NCI-H2107 treated with DMSO at 0.1 percent for 48 hours (cell line): ENCODE results near the gene LSM3.
"Not testable (repeated sequence)": the region's sequence is repeated elsewhere in the genome, so short reads cannot be mapped to it uniquely, and the experiment has no call there.

Experiments used
- DNase-seq: peaks from one replicate; lab custom pipeline; 2025; ENCODE audit not compliant: unreplicated experiment; lab: John Stamatoyannopoulos, UW

The LSM3 gene

DNA sequence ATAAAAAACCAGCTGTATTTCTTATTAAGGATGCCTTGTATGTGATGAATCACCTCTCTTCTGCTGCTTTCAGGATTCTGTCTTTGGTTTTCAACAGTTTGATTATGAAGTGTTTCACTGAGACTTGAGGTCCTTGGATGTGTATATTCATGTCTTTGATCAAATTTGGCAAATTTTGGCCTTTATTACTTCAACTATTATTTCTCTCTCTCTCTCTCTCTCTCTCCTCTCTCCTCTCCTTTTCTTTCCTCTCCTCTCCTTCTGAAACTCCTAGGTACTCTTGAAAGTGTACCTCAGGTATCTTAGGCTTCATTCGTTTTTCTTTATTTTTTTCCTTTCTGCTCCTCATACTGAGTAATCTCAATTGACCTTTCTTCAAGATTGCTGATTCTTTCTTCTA, 43.3 kb downstream of the LSM3 start:
- DNase-seq, result no peak

DNA sequence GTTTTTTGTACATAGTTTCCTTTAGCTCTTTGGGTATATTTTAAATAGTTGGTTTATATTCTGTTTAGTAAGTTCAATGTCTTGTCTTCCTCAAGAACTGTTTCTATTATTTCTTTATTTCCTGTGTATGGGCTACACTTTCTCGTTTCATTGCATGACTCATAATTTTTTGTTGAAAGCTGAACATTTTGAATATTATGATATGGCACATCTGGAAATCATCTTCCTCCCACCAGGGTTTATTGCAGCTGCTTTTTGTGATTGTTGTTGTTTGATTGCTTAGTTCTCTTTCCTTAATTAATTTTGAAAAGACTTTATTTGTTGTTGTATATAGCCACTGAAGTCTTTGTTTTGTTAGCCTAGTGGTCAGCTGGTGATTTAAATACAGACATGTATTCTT, 43.8 kb downstream of the LSM3 start:
- DNase-seq, result no peak

- DNase-seq, result no peak
Measured at GRCh38 chr3:14222900-14223594, 44.4 kb downstream of the LSM3 start.

DNA sequence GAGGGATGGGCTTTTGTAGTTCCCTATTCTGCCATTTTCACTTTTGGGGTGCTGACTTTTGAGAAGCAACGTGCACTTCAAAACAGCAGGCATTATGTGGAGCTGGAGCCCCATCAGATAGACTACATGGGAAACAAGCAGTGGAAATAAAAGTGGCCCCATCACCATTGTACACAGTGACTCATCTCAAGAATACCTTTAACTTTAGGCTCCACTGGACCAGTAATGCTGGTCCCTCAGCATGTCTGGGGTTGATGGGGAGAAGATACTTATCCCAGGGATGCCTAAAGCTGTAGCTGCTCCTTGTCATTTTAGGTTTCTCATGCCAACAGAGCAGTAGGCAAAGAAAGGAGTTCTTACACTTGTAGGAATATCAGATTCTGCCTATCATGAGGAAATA, 45.0 kb downstream of the LSM3 start:
- no peak for DNase-seq

GRCh38 chr3:14224895-14225294, 46.3 kb downstream of the LSM3 start:
- no peak for DNase-seq

DNA sequence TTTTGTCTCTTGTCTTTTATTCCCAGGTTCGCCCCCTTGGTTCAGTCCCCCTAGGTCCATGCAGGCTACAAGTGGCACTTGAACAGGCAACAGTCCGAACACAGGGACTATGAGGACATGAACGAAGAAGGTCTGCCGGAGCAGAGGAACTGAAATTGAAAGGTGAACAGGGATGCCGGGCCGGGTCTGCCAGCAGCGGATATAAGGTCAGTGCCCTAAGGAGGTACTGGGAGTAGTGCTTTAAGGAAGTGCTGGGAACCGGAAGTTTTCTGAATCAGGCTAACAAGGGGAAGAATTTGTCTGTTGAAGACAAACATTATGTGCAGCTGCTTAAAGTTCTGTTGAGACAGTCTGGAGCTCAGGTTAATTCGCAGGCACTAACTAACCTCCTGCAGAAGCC, 46.8 kb downstream of the LSM3 start:
- DNase-seq, result no peak

- not testable (repeated sequence) for DNase-seq
Measured at GRCh38 chr3:14226351-14226750, 47.7 kb downstream of the LSM3 start.

GRCh38 chr3:14227856-14228255, 49.2 kb downstream of the LSM3 start:
- no peak for DNase-seq

DNA sequence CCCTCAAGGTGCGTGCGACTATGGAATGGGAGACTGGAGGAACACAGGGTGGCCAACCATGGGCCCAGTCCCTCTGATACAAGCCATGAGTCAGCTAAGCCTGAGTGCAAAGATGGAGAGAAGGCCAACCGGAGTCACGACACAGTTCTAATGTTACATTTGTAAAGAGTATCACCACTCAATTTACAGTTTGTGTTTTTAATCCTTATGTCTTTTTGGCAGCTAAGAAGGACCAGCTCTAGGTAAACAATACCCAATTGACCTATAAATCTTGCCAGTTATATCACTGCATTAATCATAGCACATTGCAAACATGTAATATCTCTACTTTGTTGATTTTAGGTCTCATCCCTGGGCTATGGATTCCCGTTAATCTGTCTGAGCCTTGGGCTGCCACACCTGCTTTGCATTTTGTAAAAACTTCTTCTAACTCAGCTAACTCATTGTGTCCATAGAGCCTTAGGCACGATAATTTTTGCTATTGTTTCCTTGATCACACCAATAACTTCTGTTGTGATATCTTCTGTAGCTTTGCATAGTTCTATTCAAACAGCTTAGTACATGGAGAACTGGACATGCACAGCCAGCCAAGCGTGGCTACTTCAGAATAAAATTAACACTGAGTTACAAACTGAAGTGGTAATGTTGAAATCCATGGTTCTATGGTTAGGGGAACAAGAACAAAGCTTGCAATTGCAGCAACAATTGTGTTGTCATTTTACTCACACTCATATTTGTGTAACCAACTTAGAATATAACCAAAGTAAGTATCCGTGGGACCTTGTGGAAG, 50.3 kb downstream of the LSM3 start:
- peak; percentile 14 for DNase-seq

GRCh38 chr3:14229695-14230094, 51.1 kb downstream of the LSM3 start:
- DNase-seq, result not testable (repeated sequence)

DNA sequence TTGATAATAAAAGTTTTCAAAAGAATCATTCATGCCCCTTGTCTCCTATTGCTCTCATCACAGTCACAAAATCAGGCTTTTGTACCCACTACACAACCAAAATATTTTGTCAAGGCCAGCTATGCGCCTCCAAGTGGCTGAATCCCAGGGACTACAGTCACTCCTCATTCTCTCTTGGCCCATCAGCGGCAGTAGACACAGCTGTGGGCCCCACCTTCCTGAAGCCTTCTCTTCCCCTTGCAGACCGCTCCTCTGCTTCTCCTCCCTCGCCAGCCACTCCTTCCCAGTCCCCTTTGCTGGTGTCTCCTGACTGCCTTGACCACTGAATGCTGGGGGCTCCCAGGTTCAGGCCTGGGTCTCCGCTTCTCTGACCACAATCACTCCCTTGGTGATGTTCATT, 52.1 kb downstream of the LSM3 start:
- DNase-seq, result no peak

- DNase-seq, result no peak
Measured at GRCh38 chr3:14231145-14231990, 52.8 kb downstream of the LSM3 start.

DNA sequence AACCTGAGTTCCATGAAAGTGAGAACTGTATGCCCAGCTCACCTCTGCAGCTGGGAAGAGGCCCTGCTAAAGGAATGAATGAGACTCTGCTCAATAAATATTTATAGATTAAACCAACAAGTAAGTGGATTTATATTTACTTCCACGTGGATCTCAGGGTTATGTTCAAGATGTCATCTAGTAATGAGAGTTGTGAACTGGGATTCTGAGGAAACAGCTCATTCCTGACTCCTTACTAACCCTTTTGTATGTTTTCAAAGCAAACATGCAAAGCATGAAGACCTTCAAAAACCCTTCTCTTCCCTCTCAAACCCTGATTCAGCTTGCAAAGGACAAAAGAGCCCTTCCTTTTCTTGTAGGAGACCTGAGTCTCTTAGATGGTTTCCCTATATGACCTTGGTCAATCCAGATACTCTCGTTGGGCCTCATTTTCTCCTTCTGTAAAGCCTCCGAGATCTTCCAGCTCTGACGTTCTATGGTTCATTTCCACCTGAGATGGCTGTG, 53.4 kb downstream of the LSM3 start:
- DNase-seq, result no peak

- no peak for DNase-seq
Measured at GRCh38 chr3:14234251-14235002, 55.8 kb downstream of the LSM3 start.

DNA sequence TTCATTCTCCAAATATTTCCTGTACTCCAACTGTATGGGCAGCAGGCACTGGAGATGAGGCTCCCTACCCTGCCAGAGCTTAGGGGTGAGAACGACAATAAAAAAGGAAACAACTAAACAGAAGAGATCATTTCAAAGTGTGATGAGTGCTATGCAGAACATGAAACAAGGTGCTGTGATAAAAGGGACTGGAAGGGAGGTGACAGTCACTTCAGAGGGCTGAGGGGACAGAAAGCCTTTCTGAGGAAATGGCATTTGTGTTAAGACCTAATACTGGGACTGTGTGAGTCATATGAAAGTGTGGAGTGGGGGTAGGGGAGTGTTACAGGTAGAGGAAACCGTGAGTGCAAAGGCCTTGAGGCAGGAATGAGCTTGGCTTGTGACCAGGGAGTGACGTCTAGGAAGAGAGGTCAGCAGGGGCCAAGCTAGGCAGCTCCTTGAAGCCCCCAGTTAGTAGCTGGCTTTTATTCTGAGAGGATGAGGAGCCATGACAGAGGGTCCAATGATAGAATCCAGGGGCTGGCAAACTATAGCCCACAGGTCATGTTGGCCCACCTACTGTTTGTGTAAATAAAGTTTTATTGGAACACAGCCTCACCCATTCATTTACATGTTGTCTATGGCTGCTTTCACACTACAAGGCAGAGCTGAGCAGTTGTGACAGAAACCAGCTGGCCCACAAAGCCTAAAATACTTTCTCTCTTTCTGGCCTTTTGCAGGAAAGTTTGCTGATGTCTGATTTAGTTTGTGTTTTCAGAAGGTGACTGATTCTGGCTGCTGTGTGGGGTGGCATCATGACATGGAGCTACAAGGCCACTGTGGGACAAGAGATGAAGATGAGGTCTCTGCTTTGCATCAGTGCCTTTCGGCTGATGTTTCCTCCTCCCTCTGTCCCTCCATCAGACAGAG, 56.6 kb downstream of the LSM3 start:
- no peak for DNase-seq

GRCh38 chr3:14235912-14236295, 57.3 kb downstream of the LSM3 start:
- no peak for DNase-seq

- no peak for DNase-seq
Measured at GRCh38 chr3:14236902-14237301, 58.3 kb downstream of the LSM3 start.

GRCh38 chr3:14237457-14237856, 58.8 kb downstream of the LSM3 start:
- no peak for DNase-seq

DNA sequence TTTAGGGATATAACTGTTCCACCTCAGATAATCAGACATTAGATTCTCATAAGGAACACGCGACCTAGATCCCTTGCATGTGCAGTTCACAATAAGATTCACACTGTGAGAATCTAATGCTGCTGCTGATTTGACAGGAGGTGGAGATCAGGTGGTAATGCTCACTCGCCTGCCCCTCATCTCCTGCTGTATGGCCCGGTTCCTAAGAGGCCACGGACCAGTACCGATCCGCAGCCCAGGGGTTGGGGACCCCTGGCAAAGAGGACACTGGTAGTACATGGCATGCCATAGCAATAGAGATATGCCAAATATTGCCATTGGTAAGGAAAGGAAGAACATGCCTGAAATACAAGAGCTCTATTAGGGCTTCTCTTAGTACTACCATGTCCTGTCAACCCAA, 59.7 kb downstream of the LSM3 start:
- no peak for DNase-seq

GRCh38 chr3:14238930-14239329, 60.3 kb downstream of the LSM3 start:
- DNase-seq, result no peak
